Measurements from ENCODE around the gene NMRK1. TPM values are rescaled to one million over a fixed set of nuclear protein-coding genes. Genes with fewer than 3 reads are reported as not detected.

NMRK1 gene
- total and polyA plus RNA-seq, 2 of the 13 experiments (the other 11 are each of a cell fraction or from before 2014, with no cell fraction given), result 9.1 to 12.9 TPM

- no peak for TF ChIP-seq HMGXB3 (CRISPR knock-in tag; IDR thresholded peaks at IDR 0.05; ENCODE audit: borderline replicate concordance)
- no peak for TF ChIP-seq ARID3A (IDR thresholded peaks at IDR 0.05; ENCODE audit: low read depth, low read length)
- TF ChIP-seq HOMEZ (CRISPR knock-in tag; IDR thresholded peaks at IDR 0.05; ENCODE audit: low read depth), result no peak
- no peak for TF ChIP-seq MIXL1 (CRISPR knock-in tag; IDR thresholded peaks at IDR 0.05)
- TF ChIP-seq MBNL3 (CRISPR knock-in tag; conservative IDR thresholded peaks at IDR 0.05), result no peak
- TF ChIP-seq PHF5A (CRISPR knock-in tag; IDR thresholded peaks at IDR 0.05; ENCODE audit: low read depth, unreplicated experiment), result no peak
- no peak for TF ChIP-seq TARDBP (CRISPR knock-in tag; IDR thresholded peaks at IDR 0.05)
- no peak for TF ChIP-seq ZNF646 (CRISPR knock-in tag; IDR thresholded peaks at IDR 0.05)
- TF ChIP-seq KAT2B (IDR thresholded peaks at IDR 0.05; ENCODE audit: borderline replicate concordance, low read depth, low read length), result no peak
- no peak for TF ChIP-seq REST (IDR thresholded peaks at IDR 0.05; ENCODE audit: borderline replicate concordance in 1 of 2, low read depth in 1 of 2, low read length in 2 of 2)
- TF ChIP-seq ZNF713 (CRISPR knock-in tag; IDR thresholded peaks at IDR 0.05), result no peak
These were observed 599 bp downstream of the NMRK1 start (continued) for GRCh38 chr9:75087289-75087823.

All from HepG2 (cell line).